ENCODE measurements around the gene ALS2. TPM values are rescaled to one million over a fixed set of nuclear protein-coding genes. Genes with fewer than 3 reads are reported as not detected.
"Not testable (repeated sequence)": the region's sequence is repeated elsewhere in the genome, so short reads cannot be mapped to it uniquely, and the experiment has no call there.

ALS2 gene
- total RNA-seq, 1 experiment from 2014 or later = 23.8 TPM

DNA sequence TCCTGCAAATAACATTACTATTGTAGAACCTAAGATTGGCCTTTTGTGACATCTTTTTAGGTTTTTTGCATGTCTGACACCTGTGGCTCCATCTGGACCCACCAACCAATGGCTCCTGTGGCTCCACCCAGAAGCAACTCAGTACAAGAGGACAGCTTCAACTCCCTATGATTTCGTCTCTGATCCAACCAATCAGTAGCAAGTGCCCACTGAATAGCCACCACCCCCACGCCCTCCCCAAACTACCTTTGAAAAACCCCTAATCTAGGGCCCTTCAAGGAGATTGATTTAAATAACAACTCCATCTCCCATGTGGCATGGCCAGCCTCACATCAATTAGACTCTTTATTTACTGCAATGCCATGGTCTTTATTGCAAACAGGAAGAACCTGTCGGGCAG, 105.9 kb downstream of the ALS2 start:
- BruUV-seq (replicated peaks) = no TSS peak
- H3K9me3 ChIP-seq (ENCODE audit: low read length) = no peaks in the 10 kb centered on the region
- H3K4me1 ChIP-seq (ENCODE audit: insufficient read depth, low read length) = no peaks in the 10 kb centered on the region
- H4K20me1 ChIP-seq (ENCODE audit: low read length) = no peaks in the 10 kb centered on the region
- no peaks in the 10 kb centered on the region for H3K27me3 ChIP-seq (ENCODE audit: low read length)
- no peak for ATAC-seq
- no peaks in the 10 kb centered on the region for H3F3A ChIP-seq (ENCODE audit: low read length, unreplicated experiment)
- no peak overlapping the region for H3K4me2 ChIP-seq (ENCODE audit: low read length)
- TF ChIP-seq EZH2phosphoT487 (IDR thresholded peaks at IDR 0.05; ENCODE audit: borderline replicate concordance, low read length) (no peak), EZH2 (IDR thresholded peaks at IDR 0.05; ENCODE audit: low read length, unreplicated experiment) (no peak)
- TF ChIP-seq, protein P1, sequence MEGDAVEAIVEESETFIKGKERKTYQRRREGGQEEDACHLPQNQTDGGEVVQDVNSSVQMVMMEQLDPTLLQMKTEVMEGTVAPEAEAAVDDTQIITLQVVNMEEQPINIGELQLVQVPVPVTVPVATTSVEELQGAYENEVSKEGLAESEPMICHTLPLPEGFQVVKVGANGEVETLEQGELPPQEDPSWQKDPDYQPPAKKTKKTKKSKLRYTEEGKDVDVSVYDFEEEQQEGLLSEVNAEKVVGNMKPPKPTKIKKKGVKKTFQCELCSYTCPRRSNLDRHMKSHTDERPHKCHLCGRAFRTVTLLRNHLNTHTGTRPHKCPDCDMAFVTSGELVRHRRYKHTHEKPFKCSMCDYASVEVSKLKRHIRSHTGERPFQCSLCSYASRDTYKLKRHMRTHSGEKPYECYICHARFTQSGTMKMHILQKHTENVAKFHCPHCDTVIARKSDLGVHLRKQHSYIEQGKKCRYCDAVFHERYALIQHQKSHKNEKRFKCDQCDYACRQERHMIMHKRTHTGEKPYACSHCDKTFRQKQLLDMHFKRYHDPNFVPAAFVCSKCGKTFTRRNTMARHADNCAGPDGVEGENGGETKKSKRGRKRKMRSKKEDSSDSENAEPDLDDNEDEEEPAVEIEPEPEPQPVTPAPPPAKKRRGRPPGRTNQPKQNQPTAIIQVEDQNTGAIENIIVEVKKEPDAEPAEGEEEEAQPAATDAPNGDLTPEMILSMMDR (conservative IDR thresholded peaks at IDR 0.05; ENCODE audit: low read depth, low read length) = no peak
- no peak overlapping the region for H2AFZ ChIP-seq (ENCODE audit: low read length)
- no peaks in the 10 kb centered on the region for H3K79me2 ChIP-seq (ENCODE audit: low read length)
- ChIA-PET POLR2A (ENCODE audit: unreplicated experiment) (no interaction called here), CTCF (no interaction called here)
- intact Hi-C loops (cut with micrococcal nuclease) = no loop called here
- no peaks in the 10 kb centered on the region for H3K36me3 ChIP-seq (ENCODE audit: low read depth, low read length)
- no peak overlapping the region for H3K9ac ChIP-seq (ENCODE audit: low read length)
- H3K27ac ChIP-seq (ENCODE audit: low read length) = no peak overlapping the region
- no peak overlapping the region for H3K4me3 ChIP-seq (ENCODE audit: low read length)
- no peak for DNase-seq
- no peaks in the 10 kb centered on the region; the same call in 1 of the 2 replicates for H3K9me2 ChIP-seq (replicated peaks; ENCODE audit: low read length)

DNA sequence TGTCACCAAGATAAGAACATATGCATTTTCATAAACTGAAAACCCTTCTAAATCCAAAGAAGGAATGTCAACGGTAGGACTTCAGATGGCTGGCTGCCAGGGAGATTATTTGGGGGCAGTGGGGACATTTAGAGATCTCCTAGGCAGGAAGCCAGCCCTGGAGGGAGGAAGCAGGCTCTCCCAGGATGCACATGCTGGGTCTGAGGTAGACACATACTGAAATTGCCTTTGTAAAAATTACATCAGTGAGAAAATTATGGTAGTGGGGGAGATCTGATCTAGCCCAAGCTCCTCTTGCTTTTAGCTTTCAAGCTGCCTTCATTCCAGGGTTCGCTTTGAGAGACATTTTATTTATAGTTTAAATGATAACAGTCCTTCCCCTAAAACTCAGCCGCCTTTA, 106.4 kb downstream of the ALS2 start:
- no peak overlapping the region for H3K27ac ChIP-seq (ENCODE audit: low read length)
- CTCF ChIA-PET = no interaction called here
- no peaks in the 10 kb centered on the region; the same call in 1 of the 2 replicates for H3K9me2 ChIP-seq (replicated peaks; ENCODE audit: low read length)
- no peaks in the 10 kb centered on the region for H3K9me3 ChIP-seq (ENCODE audit: low read length)
- TF ChIP-seq, protein P1 (conservative IDR thresholded peaks at IDR 0.05; ENCODE audit: low read depth, low read length) = no peak
- no peak for TF ChIP-seq EZH2 (IDR thresholded peaks at IDR 0.05; ENCODE audit: low read length, unreplicated experiment)
- no peak for TF ChIP-seq EZH2phosphoT487 (IDR thresholded peaks at IDR 0.05; ENCODE audit: borderline replicate concordance, low read length)
- no peak overlapping the region for H3K9ac ChIP-seq (ENCODE audit: low read length)
- BruUV-seq (replicated peaks) = no TSS peak
- H3K4me2 ChIP-seq (ENCODE audit: low read length) = no peak overlapping the region
- H3K27me3 ChIP-seq (ENCODE audit: low read length) = no peaks in the 10 kb centered on the region
- intact Hi-C loops (cut with micrococcal nuclease) = no loop called here
- H3K79me2 ChIP-seq (ENCODE audit: low read length) = no peaks in the 10 kb centered on the region
- no peak for ATAC-seq
- no peaks in the 10 kb centered on the region for H3K4me1 ChIP-seq (ENCODE audit: insufficient read depth, low read length)
- no peak overlapping the region for H3K4me3 ChIP-seq (ENCODE audit: low read length)
- DNase-seq = no peak
- POLR2A ChIA-PET (ENCODE audit: unreplicated experiment) = no interaction called here
- H4K20me1 ChIP-seq (ENCODE audit: low read length) = no peaks in the 10 kb centered on the region
- no peaks in the 10 kb centered on the region for H3K36me3 ChIP-seq (ENCODE audit: low read depth, low read length)
- no peaks in the 10 kb centered on the region for H3F3A ChIP-seq (ENCODE audit: low read length, unreplicated experiment)
- H2AFZ ChIP-seq (ENCODE audit: low read length) = no peak overlapping the region

DNA sequence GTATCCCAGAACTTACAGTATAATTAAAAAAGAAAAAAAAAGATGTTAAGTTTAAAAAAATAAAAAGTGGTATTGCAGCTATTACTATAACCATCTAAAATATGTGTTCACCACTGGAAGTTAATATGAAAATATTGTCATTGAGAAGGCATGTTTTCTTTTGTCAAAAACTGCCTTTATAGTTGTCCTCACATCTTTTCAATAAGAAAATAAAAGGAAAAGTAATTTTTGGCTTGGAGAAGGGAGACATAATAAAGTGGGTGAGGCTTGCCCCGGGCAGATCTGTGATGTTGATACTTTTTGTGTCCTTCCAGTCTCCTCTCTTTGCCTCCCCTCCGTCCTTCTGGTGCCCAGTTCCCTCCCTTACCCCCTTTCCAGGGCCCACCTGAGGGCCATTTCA, 107.2 kb downstream of the ALS2 start:
- H4K20me1 ChIP-seq (ENCODE audit: low read length) = no peaks in the 10 kb centered on the region
- ChIA-PET POLR2A (ENCODE audit: unreplicated experiment) (no interaction called here), CTCF (no interaction called here)
- intact Hi-C loops (cut with micrococcal nuclease) = no loop called here
- BruUV-seq (replicated peaks) = no TSS peak
- H3K9me2 ChIP-seq (replicated peaks; ENCODE audit: low read length) = no peaks in the 10 kb centered on the region; the same call in 1 of the 2 replicates
- no peaks in the 10 kb centered on the region for H3K27me3 ChIP-seq (ENCODE audit: low read length)
- no peaks in the 10 kb centered on the region for H3K79me2 ChIP-seq (ENCODE audit: low read length)
- no peak overlapping the region for H3K9ac ChIP-seq (ENCODE audit: low read length)
- TF ChIP-seq EZH2phosphoT487 (IDR thresholded peaks at IDR 0.05; ENCODE audit: borderline replicate concordance, low read length) (no peak), EZH2 (IDR thresholded peaks at IDR 0.05; ENCODE audit: low read length, unreplicated experiment) (no peak)
- TF ChIP-seq, protein P1 (conservative IDR thresholded peaks at IDR 0.05; ENCODE audit: low read depth, low read length) = no peak
- ATAC-seq = no peak
- H3K36me3 ChIP-seq (ENCODE audit: low read depth, low read length) = no peaks in the 10 kb centered on the region
- H2AFZ ChIP-seq (ENCODE audit: low read length) = no peak overlapping the region
- no peak overlapping the region for H3K4me3 ChIP-seq (ENCODE audit: low read length)
- no peaks in the 10 kb centered on the region for H3F3A ChIP-seq (ENCODE audit: low read length, unreplicated experiment)
- H3K9me3 ChIP-seq (ENCODE audit: low read length) = no peaks in the 10 kb centered on the region
- H3K27ac ChIP-seq (ENCODE audit: low read length) = no peak overlapping the region
- no peaks in the 10 kb centered on the region for H3K4me1 ChIP-seq (ENCODE audit: insufficient read depth, low read length)
- H3K4me2 ChIP-seq (ENCODE audit: low read length) = no peak overlapping the region
- no peak for DNase-seq

DNA sequence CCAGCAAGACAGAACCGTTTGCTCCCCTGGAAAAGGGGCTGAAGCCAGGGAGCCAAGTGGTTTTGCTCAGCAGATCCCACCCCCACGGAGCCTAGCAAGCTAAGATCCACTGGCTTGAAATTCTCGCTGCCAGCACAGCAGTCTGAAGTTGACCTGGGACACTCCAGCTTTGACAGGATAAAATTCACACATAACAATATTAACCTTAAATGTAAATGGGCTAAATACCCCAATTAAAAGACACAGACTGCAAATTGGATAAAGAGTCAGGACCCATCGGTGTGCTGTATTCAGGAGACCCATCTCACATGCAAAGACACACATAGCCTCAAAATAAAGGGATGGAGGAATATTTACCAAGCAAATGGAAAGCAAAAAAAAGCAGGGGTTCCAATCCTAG, 109.5 kb downstream of the ALS2 start:
- DNase-seq; H3K9me2 ChIP-seq (replicated peaks; ENCODE audit: low read length); H3K9me3 ChIP-seq (ENCODE audit: low read length); H3K36me3 ChIP-seq (ENCODE audit: low read depth, low read length); H3F3A ChIP-seq (ENCODE audit: low read length, unreplicated experiment); BruUV-seq (replicated peaks); H4K20me1 ChIP-seq (ENCODE audit: low read length); ATAC-seq; H3K79me2 ChIP-seq (ENCODE audit: low read length); H3K27me3 ChIP-seq (ENCODE audit: low read length); H3K4me2 ChIP-seq (ENCODE audit: low read length); POLR2A ChIA-PET (ENCODE audit: unreplicated experiment); H3K9ac ChIP-seq (ENCODE audit: low read length); H3K4me1 ChIP-seq (ENCODE audit: insufficient read depth, low read length); CTCF ChIA-PET; intact Hi-C loops (cut with micrococcal nuclease); H3K4me3 ChIP-seq (ENCODE audit: low read length); H3K27ac ChIP-seq (ENCODE audit: low read length); H2AFZ ChIP-seq (ENCODE audit: low read length): not testable (repeated sequence)

Measured in PC-3 (cell line).